ENCODE data around the gene CDH26.
"Not testable (repeated sequence)": the region's sequence is repeated elsewhere in the genome, so short reads cannot be mapped to it uniquely, and the experiment has no call there.

CDH26 gene

DNA sequence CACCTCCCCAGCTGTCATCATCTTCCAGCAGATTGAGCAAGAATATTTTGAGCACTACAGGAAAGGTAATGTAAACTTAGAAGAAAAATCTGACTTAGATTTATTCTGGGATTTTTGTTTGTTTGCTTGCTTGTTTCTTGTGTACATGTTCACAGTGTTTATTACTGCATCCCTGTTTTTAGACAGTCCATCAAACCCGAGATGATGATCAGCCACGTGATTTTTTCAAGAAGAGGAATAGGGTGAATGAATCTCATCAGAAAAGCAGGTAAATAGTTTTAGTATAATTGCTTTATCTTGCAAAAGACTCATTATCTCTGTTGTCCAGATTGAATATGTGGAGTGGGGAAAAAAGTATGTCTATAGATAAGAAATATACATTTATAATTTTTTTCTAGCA, 16.0 kb upstream of the CDH26 start:
- DNase-seq, result no peak

DNA sequence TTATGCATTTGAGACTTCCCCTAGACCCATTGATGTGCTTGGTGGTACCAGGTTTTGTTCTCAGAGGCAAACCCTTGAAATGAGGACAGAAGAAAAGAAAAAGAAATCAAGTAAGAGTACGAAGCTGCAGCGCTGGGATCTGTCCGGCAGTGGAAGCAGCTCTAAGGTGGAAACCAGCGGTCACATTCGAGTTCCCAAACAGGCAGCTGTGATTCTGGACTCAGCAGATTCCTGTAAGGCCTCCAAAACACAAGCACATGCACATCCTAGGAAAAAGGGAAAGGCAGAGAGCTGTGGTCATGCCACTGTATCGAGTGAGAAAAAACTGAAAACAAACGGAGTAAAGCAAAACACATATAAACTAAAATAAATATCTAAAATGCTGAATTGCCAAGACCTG, 13.5 kb upstream of the CDH26 start:
- no peak for DNase-seq

DNA sequence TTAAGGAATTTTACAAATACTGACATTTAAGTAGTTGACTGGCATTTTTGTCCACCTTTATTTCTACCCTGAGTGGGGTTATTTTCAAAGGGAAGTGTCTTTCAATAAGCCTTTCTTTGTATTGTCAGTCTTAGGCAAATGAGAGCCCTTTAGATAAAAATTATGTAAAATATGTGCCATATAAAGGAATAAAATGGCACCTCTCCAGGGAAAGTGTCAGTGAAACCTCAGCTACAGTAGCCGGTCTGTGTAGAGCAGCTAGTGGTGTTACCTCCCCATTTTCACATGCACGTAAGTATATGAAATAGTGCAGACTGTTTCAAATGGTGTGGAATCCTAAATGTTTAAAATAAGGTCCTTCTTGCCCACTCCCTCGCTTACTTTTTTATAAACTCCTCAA, 13.0 kb upstream of the CDH26 start:
- DNase-seq, result no peak

DNA sequence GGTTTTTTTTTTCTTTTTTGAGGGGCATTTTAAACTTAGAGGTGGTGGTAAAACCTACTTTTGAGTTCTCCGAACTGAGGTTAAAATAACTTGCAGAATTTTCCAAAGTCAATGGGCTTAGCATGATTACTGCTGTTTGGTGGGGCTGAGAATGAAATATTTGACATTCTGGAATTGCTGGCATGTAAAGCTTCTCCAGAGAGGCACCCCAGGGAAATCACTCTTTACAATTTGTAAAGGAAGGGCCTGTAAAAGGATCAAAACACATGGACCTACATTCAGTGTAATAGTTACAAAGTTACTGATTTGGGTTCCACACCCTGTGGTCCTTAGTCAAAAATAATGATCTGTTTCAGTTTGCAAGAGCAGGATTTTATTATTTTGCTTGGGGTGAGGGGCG, 12.5 kb upstream of the CDH26 start:
- no peak for DNase-seq

DNA sequence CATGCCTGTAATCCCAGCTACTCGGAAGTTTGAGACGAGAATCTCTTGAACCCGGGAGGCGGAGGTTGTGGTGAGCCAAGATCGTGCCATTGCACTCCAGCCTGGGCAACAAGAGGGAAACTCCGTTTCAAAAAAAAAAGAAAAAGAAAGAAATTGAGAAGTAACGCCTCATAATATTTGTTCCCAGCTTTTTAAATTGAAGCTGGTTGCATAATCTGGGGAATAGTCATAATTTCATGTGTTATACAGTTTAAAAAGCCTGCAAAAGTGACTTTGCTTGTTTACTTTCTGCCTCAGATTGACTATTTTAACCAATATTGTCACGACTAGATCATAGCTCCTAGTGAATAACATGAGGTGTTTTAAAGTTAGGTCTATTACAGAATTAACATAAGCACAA, 10.8 kb upstream of the CDH26 start:
- no peak for DNase-seq

DNA sequence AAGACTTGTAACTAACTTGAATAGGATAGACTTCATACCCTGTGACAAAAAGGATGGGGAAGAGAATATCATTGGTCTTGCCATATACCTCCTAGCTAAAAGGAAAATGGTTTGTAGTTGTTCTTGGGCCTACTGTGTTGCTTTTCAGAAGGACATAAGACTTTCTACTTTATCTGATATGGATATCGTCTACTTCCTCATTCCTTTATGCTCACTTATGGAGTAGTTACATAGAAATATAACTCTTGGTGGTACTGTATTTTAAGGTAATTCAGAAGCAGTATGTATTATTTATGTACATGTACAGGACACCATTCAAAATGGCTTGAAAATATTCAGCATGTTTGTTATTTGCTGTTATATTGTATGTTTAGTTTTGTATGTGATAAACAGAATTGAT, 10.0 kb upstream of the CDH26 start:
- DNase-seq, result no peak

DNA sequence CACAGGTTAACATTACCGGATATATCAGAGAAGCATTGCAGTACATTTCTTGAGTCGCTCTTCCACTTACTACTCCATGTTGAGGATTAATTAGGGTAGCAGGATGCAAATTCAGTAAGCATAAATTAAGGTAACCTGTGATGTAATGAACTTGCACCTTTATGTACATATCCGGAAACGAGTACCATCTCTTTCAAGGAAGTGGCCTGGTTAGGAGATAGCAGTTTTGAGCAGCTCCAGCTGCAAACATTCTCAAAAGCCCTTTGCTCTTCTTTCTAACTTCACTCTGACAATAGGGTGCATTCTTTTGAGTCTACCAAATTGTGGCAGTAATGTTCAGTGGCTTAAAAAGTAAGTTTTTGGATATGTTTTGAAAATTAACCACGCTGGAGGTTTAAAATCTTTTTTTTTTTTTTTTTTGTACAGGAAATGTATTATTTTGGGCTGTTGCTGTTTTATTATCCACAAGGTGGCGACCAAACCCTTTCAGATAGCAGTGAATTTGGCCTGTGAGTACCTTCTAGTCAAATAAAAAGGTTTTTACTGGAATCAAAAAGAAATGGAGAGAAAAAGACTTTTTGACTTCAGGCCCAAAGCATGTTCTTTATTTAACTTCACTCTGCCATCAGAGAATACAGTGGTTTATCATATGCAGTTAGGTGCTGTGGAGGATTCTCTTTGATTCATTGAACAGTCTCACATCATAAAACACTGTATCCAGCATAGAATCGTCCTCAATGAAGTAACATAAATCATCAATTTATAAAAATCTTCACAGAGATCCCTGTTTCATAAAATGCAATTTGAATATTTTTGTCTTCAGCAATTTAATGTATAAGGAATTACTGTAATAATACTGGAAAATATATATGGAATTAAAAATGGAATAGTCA, 9.1 kb upstream of the CDH26 start:
- peak; percentile 41 for DNase-seq

DNA sequence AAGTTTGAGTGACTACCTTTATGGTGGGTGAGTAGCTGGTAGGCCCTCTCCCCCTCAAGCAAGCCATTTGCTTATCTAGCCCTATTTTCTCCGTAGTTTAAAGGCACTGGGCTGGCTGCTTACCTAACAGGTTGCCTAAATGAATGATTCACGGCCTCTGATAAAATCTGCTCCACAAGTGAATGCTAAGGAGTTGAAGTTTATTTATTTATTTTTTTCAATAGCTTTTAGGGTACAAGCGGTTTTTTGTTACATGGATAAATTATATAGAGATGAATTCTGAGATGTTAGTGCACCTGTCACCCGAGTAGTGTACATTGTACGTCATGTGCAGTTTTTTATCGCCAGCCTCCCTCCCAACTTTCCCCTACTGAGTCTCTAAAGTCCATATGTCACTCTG, 8.3 kb upstream of the CDH26 start:
- DNase-seq, result no peak

DNA sequence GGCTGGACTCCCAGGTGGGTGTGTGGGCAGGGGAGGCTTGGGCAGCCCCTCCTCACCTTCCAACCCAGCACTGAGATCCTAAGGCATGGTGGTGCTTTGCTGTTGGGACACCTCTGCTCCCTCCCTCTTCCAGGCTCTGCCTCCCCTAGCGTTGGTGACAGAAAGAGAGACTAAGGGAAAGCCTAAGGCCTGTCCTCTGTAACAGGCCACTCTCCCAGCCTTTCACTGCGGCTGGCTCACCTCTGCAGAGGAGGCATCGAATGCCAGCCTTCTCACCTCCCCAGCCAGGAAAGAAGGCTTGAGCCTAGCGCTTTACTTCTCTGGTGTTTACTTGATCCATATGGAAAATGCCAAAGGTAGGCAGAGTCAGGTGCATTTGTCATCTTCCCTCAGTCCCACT, 3.5 kb upstream of the CDH26 start:
- DNase-seq, result no peak

DNA sequence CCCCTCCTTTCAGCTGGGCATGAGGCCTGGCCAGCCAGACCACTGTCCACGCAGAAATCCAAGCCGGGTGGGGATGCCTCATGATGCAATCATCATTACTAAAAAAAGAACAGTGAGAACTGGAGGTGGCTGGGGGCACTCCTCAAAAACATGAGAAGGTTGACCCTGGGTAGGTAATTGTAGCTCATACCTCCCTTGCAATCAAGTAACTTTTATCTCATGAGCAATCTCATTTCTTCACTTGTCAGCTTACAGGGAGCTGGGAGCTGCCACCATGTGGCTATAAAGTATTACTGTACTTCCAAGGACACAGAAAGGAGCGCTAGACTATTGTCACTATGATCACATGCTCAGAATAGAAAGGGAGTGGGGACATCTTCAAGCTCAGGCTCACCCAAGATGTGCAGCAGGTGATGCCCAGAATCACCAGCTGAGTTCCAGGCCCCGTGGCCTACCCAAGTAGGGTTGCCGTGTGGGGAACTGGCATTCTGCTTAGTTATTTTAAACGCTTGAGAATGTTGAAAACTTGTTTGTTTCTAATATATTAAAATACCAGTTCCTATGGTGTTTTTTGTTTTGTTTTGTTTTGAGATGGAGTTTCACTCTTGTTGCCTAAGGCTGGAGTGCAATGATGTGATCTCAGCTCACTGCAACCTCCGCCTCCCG, 3.0 kb upstream of the CDH26 start:
- no peak for DNase-seq

DNA sequence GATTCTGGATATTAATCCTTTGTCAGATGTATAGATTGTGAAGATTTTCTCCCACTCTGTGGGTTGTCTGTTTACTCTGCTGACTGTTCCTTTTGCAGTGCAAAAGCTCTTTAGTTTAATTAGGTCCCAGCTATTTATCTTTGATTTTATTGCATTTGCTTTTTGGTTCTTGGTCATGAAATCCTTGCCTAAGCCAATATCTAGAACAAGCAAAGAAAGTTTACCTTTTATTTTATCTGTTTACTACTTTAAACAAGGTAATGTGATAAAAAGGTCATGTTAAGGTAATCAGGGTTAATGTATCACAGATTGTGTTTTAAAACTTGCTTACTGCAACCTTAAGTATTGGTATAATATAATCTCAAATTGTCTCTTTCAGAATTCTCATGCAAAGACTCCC, 655 bp upstream of the CDH26 start:
- not testable (repeated sequence) for DNase-seq

DNA sequence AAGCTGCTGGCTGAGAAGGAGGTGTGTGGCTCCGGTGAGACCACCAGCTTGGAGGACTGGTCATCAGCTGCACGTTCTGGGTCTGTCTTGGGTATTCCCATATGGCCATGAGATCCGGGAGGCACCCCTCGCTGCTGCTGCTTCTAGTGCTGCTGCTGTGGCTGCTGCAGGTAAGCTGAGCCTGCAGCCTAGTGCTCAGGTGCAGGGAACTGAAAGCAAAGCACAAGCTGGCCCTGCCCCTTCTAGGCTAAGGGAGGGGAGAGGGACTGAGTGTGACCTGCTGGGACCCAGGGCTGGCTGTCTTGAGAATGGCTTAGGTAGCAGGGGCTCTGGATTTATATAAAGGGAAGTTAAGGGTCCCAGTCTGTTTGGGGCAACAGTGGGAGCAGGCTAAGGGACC, 403 bp downstream of the CDH26 start:
- no peak for DNase-seq

DNA sequence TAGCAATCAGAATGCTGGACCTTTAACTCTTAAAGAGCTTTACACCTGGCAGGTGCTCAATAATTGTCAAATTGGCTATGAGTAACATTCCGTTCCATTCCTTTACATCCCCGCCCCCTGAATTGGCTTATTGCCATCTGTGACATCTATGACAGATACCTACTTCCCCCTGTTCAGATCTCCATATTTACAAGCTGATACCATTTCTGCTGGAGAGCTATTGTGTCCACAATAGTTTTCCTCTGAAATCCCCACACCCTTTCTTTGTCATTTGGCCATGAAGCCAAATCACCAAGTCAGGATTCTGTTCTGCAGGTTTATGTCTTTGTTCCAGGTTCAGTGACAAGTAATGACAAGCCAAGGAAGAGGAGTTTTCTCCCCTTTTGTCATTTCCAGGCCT, 3.2 kb downstream of the CDH26 start:
- no peak for DNase-seq

DNA sequence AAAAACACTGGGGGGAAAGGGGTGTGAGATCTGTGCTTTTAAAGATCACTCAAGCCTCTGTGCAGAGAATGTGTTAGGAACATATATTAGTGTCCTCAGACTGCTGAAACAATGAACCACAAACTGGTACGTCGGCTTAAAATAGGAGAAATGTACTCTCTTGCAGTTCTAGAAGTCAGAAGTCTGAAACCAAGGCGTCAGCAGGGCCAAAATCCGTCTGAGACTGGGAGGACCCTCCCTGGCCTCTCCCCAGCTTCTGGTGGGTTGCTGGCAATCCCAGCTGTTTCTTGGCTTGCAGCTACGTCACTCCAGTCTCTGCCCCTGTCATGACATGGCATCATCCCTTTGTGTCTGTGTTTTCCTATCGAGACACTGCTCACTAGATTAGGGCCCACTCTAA, 3.9 kb downstream of the CDH26 start:
- no peak for DNase-seq

DNA sequence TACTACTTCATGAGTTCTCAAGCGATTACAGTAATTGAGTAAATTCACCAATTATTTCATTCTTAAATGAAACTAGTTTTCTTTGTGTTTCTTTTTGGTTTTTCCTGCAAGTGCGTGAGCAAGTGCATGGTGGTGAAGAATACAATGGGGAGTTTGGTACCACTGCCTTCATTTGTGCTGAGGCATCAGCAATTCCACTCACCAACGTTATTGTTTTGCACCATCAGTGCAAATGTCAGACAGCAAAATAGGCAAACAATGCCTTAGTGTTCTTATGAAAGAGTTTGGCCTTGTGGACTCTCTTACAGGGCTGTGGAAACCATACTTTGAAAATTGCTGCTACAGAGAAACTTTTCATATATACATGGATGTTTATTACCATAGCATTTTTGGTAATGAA, 8.2 kb downstream of the CDH26 start:
- DNase-seq, result no peak

DNA sequence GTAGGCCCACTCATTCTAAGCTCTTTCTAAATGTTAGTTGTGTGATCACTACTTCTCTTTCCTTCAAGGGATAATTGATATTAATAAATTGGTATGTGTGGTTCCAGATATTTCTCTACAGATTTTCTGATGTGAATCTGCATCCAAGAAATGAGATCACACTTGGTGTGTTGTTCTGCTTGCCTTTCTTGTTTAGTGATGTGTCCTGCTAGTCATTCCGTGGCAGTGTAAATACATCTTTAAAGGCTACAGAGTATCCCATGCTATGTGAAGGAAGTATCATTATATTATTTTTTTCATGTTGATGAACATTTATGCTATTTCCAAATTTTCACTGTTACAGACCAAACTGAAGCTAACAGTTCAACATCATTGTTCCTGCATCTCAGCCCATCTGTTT, 13.2 kb downstream of the CDH26 start:
- DNase-seq, result no peak

DNA sequence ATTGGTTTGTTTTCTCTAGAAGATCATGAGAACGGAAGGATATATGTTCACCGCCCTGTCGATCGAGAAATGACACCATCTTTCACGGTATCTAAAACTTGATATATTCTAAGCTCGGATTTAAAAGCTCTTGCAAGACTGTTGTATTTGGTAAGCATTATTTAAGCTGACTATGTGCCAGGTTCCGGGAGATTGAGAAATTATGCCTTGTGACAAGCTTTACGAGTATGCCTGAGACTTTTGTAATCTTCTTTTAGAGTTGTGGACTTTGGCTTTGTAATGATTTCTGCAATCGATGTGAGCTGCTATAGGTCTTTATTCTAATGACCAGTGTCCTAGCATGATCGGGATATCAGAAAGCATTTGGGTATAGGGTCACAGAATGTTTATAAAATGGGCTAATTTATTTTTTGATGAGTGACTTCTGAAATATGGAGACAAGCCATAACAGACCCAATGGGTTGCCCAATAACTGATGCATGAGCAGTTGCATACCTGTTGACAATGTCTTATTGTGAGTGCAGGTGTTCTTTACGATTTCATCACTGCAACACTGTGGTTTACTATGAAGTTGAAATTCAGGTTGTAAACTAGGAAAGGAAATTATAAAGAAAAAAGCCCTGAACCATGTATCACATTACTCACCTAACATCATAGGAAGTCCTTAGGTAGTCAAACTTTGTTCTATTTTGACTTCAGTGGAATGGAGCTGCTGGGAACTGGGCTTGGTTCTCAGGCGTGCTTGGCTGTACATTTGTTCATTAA, 14.0 kb downstream of the CDH26 start:
- DNase-seq, result no peak

DNA sequence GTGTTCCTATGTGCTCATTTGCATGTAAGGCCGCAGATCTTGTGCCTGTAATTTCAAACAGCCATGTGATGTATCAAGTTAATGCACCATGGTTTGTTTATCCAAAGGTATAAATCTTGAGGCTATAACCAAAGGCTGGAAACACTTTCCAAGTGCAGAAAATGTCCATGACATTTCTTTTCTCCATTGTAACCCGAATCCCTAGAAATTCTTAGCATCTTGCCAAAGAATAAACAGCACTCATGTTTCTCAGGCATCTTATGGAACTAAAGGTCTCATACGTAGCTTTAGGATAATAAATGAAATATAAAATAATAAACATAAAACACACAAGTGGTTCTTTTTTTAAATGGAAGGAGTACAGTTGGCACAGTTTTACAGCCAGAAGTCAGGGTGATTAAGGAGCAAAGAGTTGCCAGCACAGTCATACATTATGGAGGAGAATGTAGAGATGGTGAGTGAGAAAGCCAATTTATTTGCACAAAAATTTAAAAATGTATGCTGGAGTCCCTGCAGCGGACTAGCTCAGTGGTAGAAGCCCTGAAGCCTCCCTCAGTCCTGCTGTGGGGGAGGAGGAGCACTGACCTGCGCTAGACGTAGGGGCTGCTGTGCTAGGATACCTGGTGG, 18.0 kb downstream of the CDH26 start:
- DNase-seq, result no peak

DNA sequence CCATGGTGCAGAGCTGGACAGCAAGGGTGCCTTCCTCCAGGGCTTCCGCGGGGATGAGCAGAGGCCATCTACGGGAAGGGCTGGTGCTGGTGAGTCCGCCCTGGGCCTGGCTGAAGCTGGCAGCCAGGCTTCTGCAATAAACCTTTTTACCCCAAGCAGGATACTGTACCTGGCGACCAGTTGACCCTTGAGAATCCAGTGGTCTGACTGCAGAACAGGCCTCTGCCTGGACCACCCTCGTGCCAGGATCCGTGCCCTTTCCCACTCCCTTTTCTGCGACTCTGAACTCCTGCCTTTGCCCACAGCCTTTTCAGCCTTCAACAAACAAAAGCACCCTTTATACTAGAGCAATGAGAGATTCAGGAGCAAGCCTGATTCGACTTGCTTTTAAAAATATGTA, 18.9 kb downstream of the CDH26 start:
- DNase-seq, result no peak

DNA sequence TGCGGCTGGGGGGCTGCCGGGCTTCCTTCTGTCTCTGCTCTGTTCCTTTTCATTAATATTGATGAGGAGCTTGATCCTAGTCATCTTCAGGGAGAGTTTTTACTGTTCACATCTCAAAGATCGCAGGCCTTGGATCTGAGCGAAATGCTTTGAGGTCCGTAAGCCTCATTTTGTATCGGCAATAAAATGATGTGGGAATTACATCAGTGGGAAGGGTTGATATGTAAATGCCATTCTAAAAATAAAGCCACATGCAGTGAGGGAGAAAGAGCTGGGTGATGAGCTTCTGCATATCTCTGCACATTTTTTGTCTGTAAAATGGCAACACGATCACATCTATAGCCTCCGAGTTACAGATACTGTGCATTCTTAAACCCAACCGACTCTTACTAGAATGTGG, 24.9 kb downstream of the CDH26 start:
- no peak for DNase-seq

DNA sequence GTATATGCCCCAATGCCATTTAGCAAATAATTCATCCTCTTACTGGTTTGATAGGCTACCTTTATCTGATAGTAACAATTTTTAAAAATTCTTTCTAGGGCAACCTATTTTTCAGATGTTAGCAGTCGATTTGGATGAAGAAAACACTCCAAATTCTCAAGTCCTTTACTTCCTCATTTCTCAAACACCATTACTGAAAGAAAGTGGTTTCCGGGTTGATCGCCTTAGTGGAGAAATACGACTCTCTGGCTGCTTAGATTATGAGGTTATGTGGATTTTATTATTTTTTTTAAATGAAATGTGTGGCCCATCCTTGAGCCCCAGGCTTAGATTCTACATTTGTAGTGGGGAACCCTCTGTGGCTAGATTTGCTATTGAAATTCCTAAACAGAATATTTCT, 26.3 kb downstream of the CDH26 start:
- DNase-seq, result no peak

DNA sequence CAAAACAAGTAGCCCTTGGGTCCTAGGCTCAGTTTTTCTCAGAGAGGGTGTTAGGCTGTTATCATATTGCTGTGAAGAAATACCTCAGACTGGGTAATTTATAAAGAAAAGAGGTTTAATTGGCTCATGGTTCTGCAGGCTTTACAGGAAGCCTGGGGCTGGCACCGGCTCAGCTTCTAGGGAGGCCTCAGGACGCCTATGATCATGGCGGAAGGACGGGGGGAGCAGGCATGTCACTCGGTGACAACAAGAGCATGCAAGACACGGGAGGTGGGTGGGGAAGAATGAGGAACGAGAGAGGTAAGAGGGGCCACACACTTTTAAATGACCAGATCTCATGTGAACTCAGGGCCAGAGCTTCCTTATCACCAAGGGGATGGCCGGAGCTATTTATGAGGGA, 26.9 kb downstream of the CDH26 start:
- DNase-seq, result no peak

DNA sequence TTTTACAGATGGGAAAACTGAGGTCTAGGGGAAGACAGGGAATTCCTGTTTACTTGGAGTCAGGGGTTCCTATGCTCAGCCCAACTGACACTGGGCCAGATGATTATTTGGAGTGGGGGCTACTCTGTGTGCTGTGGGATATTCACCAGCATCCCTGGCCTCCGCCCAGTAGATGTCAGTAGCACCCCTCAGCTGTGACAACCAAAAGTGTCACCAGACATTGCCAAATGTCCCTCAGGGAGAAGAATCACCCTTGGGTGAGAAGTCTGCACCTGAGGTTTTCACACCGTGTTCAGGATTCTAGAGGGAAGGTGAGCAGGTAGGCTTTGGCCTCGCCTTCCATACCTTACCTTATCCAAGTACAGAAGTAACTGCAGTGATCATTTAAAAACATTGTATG, 27.6 kb downstream of the CDH26 start:
- no peak for DNase-seq

DNA sequence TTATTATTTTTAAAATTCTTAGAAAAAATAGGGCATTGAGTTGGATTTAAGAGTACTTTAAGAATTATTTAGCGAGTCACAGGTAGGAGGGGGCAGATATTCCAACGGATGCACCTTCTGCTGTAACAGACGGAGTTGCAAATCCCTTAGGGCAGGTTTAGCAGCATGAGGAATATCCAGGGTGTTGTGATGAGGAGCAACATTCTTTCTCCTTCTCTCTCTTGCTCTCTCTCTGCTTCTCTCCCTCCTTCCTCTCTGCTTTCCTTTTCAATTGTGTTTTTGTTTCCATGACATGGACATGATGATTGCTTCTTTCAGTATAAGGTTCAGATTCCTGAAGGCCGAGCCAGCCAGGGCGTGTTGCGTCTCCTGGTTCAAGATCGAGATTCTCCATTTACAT, 28.9 kb downstream of the CDH26 start:
- no peak for DNase-seq

All from NCI-H1417 treated with DMSO at 0.1 percent for 48 hours (cell line).